Osteoblast (primary cell): ENCODE results near the gene PYROXD2. TPM values are rescaled to one million over a fixed set of nuclear protein-coding genes. Genes with fewer than 3 reads are reported as not detected.

Experiments used
- DNase-seq: peaks from one replicate; pipeline ENCODE4 v3.0.0; 2011; ENCODE audit warnings: low spot score, mixed read lengths; ENCODE audit not compliant: insufficient read length; ENCODE audit errors: missing footprints
- H2AFZ ChIP-seq: 2 replicates; pipeline ENCODE4 v1.6.0; 2011; ENCODE audit warnings: mild to moderate bottlenecking, low read length
- H3K27ac ChIP-seq: 2 replicates; pipeline ENCODE4 v1.5.1; 2011; ENCODE audit warnings: mild to moderate bottlenecking, low read depth, low read length, moderate library complexity
- H3K27me3 ChIP-seq: 2 replicates; pipeline ENCODE4 v1.6.0; 2012; ENCODE audit warnings: mild to moderate bottlenecking, control low read depth, inconsistent platforms, low read length, moderate library complexity; ENCODE audit not compliant: insufficient read depth
- H3K36me3 ChIP-seq: 2 replicates; pipeline ENCODE4 v1.5.1; 2011; ENCODE audit warnings: mild to moderate bottlenecking, low read length, control low read depth, moderate library complexity; ENCODE audit not compliant: insufficient read depth
- H3K4me1 ChIP-seq: 2 replicates; pipeline ENCODE4 v1.5.1; 2011; ENCODE audit warnings: mild to moderate bottlenecking, low read length, control low read depth, moderate library complexity; ENCODE audit not compliant: insufficient read depth
- H3K4me2 ChIP-seq: 2 replicates; pipeline ENCODE4 v1.6.0; 2011; ENCODE audit warnings: mild to moderate bottlenecking, low read length; ENCODE audit not compliant: insufficient read depth
- H3K4me3 ChIP-seq: fragments of 200-600 bp; sonication (generic); 3 replicates; pipeline ENCODE4 v1.5.1; 2012; ENCODE audit warnings: mild to moderate bottlenecking, low read length, inconsistent platforms; ENCODE audit not compliant: insufficient read depth
- H3K79me2 ChIP-seq: 2 replicates; pipeline ENCODE4 v1.6.0; 2012; ENCODE audit warnings: mild to moderate bottlenecking, low read length, control low read depth, inconsistent platforms; ENCODE audit not compliant: insufficient read depth
- H3K9me3 ChIP-seq: 2 replicates; pipeline ENCODE4 v1.5.1; 2011; ENCODE audit warnings: low read depth, low read length, control low read depth
- H4K20me1 ChIP-seq: 2 replicates; pipeline ENCODE4 v1.6.0; 2012; ENCODE audit warnings: mild to moderate bottlenecking, low read length, control low read depth; ENCODE audit not compliant: insufficient read depth
- total RNA-seq: library from RNA; depleted of rRNA; stranded (reverse); fragments of >200 nt; gene quantifications from 2 replicates; pipeline ENCODE4 v1.2.3, GENCODE V29; 2012
- TF ChIP-seq, protein P1 (sequence below): IDR thresholded peaks from 2 replicates; pipeline ENCODE4 v1.5.1; 2011; ENCODE audit warnings: mild to moderate bottlenecking, low read depth, low read length, moderate library complexity; ENCODE audit errors: extremely low read depth

PYROXD2 gene
- total RNA-seq, 1 donor = 11.6 TPM

DNA sequence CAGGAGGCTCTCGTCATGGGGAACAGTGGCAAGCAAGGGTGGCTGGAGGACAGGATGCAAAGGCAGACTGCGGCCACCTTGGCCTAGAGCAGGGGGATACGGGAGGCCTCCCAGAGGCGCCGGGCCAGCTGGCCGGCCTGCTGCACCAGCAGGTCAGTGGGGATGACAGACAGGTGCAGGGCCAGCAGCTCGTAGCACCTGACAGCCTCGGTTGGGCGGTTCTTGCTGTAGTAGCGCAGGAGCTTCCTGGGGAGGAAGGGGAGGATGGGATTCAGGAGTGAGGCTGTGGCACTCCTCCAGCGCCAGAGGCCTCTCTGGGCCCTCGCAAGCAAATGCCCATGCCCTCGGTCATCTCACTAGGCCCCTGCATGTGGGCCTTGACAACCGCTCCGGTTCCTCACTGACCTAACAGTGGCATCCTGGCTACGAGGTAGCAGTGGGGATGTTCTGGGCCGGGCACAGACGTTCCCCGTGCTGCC lies 2.5 kb upstream of the PYROXD2 start:
- no peaks in the 10 kb centered on the region for H4K20me1 ChIP-seq
- peak; percentile 80 for DNase-seq

DNA sequence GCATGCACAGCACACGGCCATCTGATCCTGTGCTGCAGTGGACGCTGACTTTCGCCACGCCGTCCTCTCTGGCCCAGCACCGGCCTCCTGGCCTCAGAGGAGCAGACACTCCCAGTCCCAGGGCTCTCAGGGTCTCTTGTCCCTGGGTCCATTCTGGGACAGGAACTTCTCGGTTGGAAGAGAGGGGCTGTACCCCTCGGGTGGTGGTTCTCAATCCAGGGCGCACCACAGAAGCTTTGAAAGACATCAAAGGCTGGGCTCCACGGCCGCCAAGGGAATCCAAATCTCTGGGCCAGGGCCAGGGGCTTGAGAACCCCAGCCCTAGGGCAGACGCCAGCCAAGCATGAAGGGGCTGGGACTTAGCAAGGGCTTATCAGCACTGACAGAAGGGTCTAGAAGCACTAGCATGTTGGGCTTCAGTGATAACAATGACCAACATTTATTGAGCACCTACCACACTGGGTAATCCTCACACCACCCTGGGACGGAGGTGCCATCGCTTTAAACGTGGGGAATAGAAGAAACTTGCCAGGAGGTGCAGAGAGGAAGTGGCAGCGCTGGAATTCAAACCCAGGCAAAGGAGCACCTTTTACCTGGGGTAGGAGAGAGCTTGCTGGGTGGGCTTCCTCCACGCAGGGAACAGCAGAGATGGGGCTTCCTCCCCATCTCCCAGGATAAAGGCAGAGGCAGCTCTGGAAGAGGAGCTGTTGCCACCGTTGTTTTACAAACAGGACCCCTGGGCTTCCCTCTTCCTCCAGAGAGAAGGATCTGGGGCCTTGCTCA lies 1.8 kb upstream of the PYROXD2 start:
- peak; percentile 43 for DNase-seq
- Histone ChIP-seq H3K36me3 (peaks cover 17% of the 10 kb centered on the region), H3K79me2 (peaks cover 10% of the 10 kb centered on the region), H3K4me1 (peaks cover 14% of the 10 kb centered on the region), H3K4me2 (no peak overlapping the region), H3K27ac (no peak overlapping the region), H3K4me3 (no peak overlapping the region), H4K20me1 (no peaks in the 10 kb centered on the region), H3K9me3 (no peaks in the 10 kb centered on the region), H3K27me3 (no peaks in the 10 kb centered on the region), H2AFZ (no peak overlapping the region)
- TF ChIP-seq, protein P1, sequence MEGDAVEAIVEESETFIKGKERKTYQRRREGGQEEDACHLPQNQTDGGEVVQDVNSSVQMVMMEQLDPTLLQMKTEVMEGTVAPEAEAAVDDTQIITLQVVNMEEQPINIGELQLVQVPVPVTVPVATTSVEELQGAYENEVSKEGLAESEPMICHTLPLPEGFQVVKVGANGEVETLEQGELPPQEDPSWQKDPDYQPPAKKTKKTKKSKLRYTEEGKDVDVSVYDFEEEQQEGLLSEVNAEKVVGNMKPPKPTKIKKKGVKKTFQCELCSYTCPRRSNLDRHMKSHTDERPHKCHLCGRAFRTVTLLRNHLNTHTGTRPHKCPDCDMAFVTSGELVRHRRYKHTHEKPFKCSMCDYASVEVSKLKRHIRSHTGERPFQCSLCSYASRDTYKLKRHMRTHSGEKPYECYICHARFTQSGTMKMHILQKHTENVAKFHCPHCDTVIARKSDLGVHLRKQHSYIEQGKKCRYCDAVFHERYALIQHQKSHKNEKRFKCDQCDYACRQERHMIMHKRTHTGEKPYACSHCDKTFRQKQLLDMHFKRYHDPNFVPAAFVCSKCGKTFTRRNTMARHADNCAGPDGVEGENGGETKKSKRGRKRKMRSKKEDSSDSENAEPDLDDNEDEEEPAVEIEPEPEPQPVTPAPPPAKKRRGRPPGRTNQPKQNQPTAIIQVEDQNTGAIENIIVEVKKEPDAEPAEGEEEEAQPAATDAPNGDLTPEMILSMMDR = no peak

More for the DNA sequence above, 2.5 kb upstream of the PYROXD2 start:
- Histone ChIP-seq H3K9me3 (no peaks in the 10 kb centered on the region), H2AFZ (no peak overlapping the region), H3K27me3 (no peaks in the 10 kb centered on the region), H3K4me3 (no peak overlapping the region), H3K79me2 (peaks cover 10% of the 10 kb centered on the region), H3K4me2 (no peak overlapping the region), H3K36me3 (peaks cover 17% of the 10 kb centered on the region), H3K4me1 (peaks cover 14% of the 10 kb centered on the region), H3K27ac (no peak overlapping the region)
- TF ChIP-seq, protein P1 = no peak

DNA sequence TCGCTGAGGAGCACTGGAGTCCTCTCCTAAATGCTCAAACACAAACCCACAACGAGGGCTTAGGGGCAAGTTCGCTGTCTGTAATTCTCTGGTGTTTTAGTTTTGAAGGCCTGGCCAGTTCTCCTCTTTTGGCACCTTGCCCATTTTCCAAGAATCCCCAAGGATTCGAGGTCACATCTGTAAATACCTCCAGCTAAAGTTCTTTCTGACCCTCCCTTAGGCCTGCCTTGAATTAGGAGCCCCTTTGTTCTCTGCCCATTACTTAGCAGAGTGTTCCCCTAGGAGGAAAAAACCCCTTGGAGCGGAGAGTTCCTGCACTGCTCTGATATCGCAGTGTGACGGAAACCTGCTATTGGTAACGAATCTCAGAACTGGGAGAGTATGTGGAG lies 743 bp upstream of the PYROXD2 start:
- Histone ChIP-seq H3K4me3 (no peak overlapping the region), H4K20me1 (no peaks in the 10 kb centered on the region), H3K4me2 (peak overlapping the region; percentile 93), H3K9me3 (no peaks in the 10 kb centered on the region), H3K27ac (no peak overlapping the region), H3K27me3 (no peaks in the 10 kb centered on the region), H2AFZ (peak overlapping the region; percentile 93), H3K4me1 (peaks cover 14% of the 10 kb centered on the region), H3K36me3 (peaks cover 19% of the 10 kb centered on the region), H3K79me2 (peaks cover 10% of the 10 kb centered on the region)
- TF ChIP-seq, protein P1 = no peak
- no peak for DNase-seq

DNA sequence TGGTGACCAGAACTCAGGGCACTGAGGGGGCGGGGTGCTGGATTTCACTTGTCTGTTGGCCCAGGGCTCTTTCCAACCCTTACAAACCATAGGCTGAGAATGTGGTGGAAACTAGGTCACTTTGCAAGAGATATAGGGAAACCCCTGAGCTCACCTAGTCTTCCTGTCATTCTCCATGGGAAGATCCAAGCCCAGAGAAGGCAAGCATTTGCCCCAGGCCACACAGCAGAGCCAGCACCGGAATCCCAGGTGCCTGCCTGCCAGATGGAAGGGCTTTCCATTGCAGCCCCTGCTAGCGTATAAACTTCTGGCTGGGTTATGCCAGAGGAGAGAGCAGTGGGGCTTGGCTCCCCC lies 427 bp downstream of the PYROXD2 start:
- H3K27ac ChIP-seq = peak overlapping the region; percentile 58

More for the DNA sequence above, 427 bp downstream of the PYROXD2 start:
- Histone ChIP-seq H3K4me2 (peak overlapping the region; percentile 93), H3K79me2 (peaks cover 10% of the 10 kb centered on the region), H3K36me3 (peaks cover 11% of the 10 kb centered on the region), H3K9me3 (no peaks in the 10 kb centered on the region), H3K4me3 (peak overlapping the region; percentile 94), H2AFZ (peak overlapping the region; percentile 93), H4K20me1 (no peaks in the 10 kb centered on the region), H3K27me3 (no peaks in the 10 kb centered on the region), H3K4me1 (peaks cover 14% of the 10 kb centered on the region)
- DNase-seq = no peak
- TF ChIP-seq, protein P1 = no peak
